HG02840 (cell line): ENCODE data around the gene RANBP6.
A peak's percentile ranks its signal among the peaks of the same experiment; 100 is the strongest.
"Not testable (repeated sequence)": the region's sequence is repeated elsewhere in the genome, so short reads cannot be mapped to it uniquely, and the experiment has no call there.

Experiments
- ATAC-seq: cut with Tn5 transposase; IDR thresholded peaks from one replicate; pipeline ENCODE4 v1.9.1; 2021; ENCODE audit warnings: mild to moderate bottlenecking, moderate library complexity, moderate number of reproducible peaks; ENCODE audit not compliant: unreplicated experiment, low FRiP score

Gene RANBP6

DNA sequence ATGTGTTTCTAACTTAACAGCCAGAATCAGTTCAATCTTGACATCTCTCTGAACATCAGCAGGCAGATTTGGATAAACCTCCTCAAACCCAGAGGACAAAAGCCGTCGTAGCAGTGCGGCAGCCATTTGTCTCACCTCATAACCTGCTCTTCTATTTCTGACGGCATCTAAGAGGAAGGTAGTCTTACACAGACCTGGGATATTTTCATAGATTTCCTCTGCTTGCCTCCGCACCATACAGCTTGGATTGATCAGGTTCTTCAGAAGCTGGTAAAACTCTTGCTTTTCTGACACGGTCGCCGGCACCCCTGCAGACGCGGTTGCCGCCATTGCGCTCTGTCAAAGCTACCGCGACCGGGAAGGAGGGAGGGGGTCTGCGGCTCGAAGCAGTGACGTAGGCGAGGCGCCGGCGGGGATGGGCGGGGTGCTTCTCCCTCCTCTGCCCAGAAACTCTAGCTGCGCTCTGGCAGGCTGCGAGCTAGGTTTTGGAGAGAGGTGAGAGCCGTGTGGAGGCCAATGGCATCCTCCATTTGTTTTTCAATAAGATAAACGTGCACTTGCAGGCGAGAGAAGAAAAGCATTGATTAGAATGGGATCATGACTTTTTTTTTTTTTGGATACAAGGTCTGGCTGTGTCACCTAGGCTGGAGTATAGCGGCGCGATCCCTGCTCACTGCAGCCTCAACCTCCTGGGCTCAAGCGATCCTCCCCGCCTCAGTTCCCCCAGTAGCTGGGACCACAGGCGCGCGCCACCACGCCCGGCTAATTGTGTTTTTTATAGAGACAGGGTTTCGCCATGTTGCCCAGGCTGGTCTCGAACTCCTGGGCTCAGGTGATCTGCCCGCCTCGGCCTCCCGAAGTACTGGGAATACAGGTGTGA, at the start of gene RANBP6:
RANBP6 (minus strand) TSS at position 347 of the 880 bp plus-strand sequence; CDS start at position 330, 17 bp downstream.
- ATAC-seq: peak; percentile 93

DNA sequence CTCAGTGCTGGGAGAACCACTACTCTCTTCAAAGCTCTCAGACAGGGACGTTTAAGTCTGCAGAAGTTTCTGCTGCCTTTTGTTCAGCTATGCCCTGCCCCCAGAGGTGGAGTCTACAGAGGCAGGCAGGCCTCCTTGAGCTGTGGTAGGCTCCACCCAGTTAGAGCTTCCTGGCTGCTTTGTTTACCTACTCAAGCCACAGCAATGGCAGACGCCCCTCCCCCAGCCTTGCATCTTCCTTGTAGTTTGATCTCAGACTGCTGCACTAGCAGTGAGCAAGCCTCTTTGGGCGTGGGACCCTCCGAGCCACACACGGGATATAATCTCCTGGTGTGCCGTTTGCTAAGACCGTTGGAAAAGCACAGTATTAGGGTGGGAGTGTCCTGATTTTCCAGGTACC, 47.7 kb upstream of the RANBP6 start:
- ATAC-seq: not testable (repeated sequence)

DNA sequence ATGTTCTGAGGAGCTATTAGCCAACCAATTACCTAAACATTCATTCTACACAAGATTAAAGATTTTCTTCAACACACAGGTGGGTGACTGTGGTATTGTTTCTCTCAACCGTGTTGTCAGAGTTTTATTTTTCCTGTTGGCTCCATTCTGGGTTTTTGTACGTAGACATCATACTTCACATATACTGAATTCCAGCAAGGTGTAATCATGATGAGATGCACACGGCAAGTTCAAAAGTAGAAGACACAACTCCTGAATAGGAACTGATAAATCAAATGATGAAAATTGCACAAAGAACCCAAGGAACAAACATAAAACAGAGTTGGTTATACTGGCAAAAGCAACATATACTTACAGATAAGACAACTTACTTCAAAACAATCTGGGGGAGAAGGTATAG, 40.2 kb upstream of the RANBP6 start:
- ATAC-seq: no peak

DNA sequence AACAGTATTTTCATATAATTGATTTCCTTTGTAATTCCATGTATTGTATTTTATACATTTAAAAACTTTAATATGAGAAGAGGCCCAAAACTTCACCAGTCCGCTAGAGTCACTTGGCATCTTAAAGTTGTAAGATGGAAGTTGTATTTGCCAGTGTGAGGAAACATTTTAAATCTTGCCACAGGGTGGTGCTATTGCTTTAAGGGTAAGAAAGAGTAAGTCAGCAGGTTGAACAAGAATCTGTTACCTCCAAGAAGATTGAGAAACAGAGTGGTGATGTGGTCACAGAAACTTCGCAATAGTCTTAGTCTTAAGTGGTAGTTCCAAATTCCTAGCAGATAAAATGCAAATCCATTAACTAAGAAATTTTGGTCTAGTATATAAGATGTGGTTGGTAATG, 39.8 kb upstream of the RANBP6 start:
- ATAC-seq: no peak

DNA sequence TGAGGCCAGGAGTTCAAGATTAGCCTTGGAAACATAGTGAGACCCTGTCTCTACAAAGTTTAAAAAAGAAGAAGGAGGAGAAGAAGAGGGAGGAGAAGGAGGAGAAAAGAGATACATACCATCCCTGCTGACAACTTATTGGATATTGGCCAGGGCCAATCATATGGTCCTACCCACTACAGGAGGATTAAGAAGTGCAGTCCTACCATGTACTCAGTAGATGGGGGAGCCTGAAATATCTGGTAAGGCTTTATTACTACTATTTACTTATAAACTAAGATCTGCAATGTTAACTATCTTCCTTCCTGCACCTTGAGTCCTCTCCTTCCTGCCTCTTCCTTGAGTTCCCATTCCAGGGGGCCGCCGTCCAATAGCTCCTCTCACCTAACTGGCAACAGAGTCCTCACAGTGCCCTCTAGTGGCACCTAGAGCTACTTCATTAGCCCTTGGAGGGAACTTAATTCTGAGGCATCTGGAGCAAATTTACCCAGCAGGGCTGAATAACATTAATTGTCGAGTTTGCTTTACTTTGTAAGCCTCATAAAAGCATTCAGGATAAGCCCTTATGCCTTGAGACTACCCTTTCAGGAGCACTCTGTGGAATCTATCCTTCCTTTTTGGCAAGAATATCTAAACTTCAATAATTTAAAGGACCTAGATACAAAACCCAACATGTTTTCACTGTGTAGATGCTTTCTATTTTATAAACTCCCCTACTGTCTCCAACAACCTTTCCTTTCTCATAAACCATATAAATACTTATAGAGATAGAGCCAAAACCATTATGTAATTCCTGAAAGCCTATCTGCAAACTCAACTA, 39.1 kb upstream of the RANBP6 start:
- no peak for ATAC-seq

DNA sequence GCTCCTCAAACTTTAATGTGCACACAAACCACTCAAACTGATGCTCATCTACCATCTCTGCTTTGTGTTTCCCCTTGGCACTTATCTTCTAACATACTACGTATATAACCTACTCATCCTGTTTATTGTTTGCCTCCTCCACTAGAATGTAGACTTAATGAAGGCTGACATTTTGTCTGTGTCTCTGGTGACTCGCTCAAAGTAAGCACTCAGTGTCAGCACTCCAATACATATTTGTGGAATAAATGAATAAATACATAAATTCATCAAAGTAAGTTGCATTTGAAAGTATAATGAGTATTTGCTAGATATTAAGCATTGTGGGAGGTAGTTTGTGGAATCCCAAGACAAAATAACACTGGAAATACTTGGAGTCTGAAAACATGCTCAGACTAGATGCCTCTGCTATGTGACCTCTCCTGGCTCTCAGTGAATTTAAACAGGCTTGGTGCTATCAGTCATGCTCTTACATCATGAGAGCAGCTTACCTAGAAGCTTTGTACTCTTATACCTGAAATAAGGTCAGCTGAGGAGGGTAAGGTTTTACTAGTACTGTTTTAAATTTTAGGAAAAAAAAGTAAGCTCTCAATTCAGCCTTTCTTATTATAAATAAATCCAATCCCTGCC, 37.0 kb upstream of the RANBP6 start:
- no peak for ATAC-seq

DNA sequence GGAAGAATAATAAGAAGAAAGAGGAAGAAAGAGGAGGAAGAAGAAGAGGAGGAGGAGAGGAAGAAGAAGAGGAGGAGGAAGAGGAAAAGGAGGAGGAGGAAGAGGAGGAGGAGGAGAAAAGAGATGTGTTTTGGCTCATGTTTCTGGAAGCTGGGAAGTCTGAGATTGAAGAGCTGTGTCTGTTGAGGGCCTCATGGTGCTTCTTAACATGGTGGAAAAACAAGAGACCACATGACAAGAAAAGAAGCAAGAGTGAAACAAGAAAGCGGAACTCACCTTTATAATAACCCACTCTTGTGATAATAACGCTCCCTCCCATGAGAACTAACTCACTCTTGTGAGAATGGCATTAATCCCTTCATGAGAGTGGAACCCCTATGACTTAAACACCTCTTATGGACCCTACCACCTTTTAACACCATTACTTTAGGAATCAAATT, 36.1 kb upstream of the RANBP6 start:
- ATAC-seq: no peak

DNA sequence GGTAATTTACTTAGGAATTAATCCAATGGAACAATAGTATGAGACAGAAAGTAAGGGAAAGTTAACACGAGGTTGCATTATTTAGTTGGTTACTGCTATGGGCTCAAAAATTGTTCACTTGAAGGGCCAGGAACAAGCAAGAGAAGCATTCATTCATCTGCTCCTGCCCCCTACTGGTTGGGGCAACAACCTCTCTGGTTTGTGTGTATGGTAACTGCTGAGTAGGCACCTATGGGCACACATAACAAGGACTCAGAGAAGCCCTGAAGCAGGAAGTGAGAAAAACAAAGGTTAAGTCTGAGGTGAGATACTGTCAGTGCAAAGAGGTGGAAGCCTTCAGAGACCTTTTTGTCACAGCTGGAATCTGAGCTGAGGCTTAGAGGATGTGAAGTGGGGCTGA, 34.4 kb upstream of the RANBP6 start:
- no peak for ATAC-seq

DNA sequence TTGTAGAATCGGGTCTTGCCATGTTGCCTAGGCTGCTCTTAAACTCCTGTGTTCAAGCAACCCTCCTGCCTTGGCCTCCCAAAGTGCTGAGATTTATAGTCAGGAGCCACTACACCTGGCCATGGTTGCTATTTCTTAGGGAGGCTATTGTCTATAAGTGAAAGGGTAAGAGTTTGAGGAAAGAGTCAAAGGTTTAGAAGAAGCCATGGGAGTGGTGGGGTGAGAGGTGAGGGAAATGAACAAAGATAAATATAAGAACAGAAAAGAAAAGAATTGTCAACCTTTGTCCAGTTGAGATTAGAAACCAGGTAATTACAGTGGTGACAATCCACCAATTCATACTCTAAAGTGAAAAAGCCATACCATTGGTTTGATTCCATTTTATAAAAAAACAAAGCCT, 32.6 kb upstream of the RANBP6 start:
- ATAC-seq: no peak

DNA sequence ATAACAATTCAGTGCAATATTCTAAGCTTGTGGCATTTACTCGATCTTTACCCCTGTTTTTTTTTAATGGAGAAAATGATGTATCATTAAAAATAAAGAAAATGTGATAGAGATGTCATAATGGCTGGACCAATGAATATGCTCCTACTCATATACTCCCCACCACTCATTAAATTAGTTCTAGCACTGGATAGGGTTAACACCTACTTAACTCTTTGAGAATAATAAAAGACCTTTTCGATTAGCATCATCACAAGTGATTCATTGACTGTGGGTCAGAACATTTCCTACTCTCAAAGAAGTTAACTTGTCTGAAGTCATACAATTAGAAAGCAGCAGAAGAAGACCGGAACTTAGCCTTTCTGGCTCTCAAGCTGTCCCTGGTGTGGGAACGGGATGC, 31.6 kb upstream of the RANBP6 start:
- no peak for ATAC-seq

DNA sequence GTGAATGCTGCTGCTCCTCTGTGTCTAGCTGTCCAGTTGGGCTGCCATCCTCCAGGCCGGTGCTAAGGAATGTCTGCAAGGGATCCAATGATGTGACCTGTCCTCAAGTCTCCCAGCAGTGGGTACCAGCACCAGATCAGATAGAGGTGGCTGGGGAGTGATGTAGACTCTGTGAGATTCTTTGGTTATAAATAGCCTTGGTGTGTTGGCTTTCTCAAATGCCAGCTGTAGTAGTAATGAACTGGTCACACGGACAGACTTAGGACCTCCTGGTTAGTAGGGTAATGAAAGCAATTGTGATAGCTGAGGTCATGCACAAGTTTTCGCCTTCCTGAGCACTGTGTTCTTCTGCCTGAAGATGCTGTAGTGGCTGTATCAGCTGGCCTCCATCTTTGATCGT, 29.9 kb upstream of the RANBP6 start:
- ATAC-seq: no peak

DNA sequence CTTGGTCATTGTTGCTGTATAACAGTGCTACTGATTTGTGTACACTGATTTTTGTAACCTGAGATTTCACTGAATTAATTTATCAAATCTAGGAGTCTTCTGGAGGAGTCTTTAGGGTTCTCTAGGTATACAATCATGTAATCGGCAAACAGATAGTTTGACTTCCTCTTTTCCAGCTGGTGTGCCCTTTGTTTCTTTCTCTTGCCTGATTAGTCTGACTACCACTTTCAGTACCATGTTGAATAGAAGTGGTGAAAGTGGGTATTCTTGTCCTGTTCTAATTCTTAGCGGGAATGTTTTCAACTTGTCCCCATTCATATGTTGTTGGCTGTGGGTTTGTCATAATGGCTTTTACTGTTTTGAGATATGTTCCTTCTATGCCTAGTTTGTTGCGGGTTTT, 24.7 kb upstream of the RANBP6 start:
- no peak for ATAC-seq

DNA sequence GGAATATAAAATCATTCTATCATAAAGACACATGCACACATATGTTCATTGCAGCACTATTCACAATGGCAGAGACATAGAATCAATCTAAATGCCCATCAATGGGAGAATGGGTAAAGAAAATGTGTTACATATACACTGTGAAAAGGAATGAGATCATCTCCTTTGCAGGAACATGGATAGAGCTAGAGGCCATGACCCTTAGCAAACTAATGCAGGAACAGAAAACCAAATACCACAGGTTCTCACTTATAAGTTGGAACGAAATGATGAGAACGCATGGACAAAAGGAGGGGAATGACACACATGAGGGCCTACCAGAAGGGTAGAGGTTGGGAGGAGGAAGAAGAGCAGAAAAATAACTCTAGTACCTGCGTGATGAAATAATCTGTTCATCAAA, 21.0 kb upstream of the RANBP6 start:
- ATAC-seq: no peak

DNA sequence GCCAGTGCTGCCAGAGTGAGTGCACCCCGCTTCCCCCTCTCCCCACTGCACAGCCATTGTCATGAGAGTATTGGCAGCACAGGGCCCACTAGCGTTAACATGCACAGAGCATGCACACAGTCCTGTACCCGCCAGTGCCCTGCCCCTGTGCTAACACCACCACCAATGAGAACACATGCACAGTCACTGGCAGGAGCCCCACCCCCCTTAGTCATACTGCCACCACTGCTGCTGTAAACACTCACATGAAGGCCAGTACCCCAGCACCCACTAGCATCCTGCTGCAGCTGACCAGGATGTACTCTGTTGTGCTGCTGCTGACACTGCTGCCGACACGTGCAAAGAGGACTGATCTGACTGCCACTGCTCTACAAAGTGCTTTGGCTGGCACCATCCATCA, 19.5 kb upstream of the RANBP6 start:
- no peak for ATAC-seq

DNA sequence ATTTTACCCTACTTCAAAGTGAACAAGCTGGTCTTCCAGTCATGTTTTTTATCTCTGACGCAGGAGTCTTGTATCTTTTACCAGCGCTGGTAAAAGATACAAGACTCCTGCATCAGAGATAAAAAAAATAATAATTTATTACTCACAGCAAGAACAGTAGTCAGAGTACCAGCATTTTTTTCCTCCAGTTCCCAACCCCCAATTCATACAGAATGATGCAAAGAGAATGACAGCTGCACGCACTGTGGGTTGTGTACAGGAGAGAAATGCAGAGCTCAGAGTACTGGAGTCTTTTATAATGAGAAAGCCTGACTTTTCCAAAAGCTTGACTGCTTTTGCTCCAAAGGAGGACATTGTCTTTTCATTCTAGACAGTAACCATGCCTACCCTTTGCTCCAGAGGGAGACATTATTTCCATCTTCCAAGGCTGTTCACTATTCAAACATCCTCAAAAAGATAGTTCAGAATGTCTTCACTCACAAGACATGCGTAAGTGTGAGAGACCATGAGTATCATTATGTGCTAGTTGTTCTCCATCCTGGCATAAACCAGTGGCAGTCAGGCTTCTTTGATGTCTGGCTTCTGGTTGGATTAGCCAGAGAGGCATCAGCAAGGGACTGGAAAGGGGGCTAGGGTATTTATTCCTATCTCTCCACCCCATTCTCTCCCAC, 14.3 kb upstream of the RANBP6 start:
- ATAC-seq: no peak

DNA sequence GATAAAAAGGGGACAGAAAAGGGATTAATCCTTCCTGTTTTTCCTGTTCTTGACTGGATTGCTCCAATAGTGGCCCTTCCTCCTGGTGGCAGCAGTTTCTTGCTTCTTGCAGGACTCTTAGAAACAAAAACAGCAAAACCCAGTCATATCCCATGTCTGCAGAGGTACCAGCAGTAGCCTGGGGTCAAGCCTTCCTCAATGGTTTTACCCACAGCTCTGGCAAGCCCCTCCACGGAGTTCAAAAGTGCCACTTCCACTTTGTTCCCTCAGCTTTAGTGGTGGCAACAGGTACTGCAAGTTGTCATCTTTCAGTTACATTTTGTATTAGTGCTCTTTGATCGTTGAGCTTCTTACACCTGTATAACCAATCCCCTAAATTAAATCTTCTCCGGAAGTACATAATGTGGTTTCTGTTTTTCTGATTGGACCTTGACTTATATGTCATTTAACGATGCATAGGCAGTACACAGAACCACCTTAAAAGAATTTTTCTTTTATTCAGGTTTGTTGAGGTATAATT, 8.7 kb upstream of the RANBP6 start:
- ATAC-seq: no peak

DNA sequence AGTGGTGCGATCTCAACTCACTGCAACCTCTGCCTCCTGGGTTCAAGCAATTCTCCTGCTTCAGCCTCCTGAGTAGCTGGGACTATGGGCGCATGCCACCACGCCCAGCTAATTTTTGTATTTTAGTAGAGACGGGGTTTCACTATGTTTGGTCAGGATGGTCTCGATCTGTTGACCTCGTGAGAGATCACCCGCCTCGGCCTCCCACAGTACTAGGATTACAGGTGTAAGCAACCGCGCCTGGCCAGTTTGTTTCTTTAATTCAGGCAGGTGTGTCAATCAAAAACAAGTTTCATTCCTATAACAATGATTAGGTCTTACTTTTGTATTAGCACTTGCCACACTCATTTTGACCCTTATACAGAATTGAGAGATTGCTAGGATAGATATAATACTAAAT, 1.6 kb upstream of the RANBP6 start:
- ATAC-seq: not testable (repeated sequence)

DNA sequence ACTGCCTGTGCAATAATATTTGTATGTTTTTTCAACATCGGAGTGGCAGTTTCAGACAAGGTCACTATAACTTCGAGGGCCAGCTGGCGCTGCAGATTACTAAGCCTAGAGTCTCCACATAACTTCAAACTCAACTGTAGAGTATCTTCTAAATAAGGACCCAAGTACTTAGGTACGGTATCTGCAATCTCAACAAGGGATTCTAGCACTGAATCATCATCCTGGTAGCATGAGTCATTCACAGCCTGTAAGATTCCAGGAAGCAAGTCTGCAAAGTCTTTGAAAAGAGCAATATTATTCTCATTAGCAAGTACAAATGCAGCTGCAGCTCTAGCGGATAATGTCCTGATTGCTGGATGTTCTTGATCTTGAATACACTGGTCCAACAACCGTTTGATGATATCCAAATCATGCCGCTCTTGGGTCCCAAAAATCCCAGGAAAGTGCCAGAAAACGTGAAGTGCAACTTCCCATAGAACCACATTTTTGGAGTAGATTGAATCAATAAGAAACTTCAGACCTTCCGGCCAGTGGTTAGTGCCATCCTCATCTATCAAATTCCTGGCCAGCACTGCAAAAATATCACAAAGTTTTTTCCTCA, 654 bp downstream of the RANBP6 start:
- ATAC-seq: no peak

DNA sequence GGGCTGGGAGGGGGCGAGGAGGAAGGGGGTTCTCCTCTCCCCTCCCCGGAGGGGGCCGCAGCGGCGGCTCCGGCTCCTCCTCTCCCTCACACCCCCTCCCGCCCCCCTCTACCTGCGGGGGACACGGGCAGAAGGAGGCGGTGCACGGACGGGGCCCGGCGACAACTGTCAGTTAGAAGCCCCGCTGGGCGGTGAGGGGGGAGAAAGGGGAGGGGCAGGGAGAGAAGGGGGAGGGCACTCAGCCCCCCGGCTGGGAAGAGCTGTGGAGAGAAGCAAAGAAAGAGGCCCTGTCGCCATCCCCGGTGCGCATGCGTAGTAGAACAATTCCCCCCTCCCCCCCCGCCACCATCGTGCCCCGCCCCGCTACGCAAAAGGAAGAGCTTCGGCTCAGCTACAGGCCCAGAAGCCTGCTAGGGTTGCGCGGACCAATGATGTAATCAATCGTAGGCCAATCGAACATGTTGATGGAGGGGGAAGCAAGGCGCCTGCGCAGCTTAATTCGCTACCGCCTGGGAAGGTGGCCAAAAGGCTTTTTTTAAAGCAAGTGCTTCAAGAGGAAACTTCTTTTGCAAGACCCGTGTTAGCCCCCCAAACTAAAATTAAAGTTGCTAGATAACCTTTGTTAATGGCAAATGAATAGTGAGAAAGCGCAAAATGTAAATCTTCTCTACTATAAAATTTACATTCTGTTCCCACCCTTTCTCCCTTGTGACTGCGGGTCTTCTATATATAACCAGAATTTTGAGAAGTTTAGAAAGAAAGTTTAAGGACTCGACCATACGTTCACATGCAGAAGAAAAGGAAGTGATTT, 7.0 kb downstream of the RANBP6 start:
- peak; percentile 60 for ATAC-seq
